IPS-18a (cell line): Measurements from ENCODE around the gene PMS1.
"Not testable (repeated sequence)": the region's sequence is repeated elsewhere in the genome, so short reads cannot be mapped to it uniquely, and the experiment has no call there.

Experiments used
- H3K27ac ChIP-seq: one replicate; pipeline ENCODE4 v1.5.1; 2013; ENCODE audit warnings: low read length
- H3K27me3 ChIP-seq: one replicate; pipeline ENCODE4 v1.6.1; 2013; ENCODE audit warnings: mild to moderate bottlenecking, low read length; ENCODE audit not compliant: control insufficient read depth, insufficient read depth
- H3K36me3 ChIP-seq: one replicate; pipeline ENCODE4 v1.6.1; 2013; ENCODE audit warnings: low read depth, low read length; ENCODE audit not compliant: control insufficient read depth
- H3K4me1 ChIP-seq: one replicate; pipeline ENCODE4 v1.6.1; 2013; ENCODE audit warnings: low read depth, low read length; ENCODE audit not compliant: control insufficient read depth
- H3K4me3 ChIP-seq: one replicate; pipeline ENCODE4 v1.5.1; 2013; ENCODE audit warnings: low read length
- H3K9ac ChIP-seq: one replicate; pipeline ENCODE4 v1.6.1; 2013; ENCODE audit warnings: mild to moderate bottlenecking, low read length, moderate library complexity
- H3K9me3 ChIP-seq: one replicate; pipeline ENCODE4 v1.6.1; 2013; ENCODE audit warnings: low read depth, low read length; ENCODE audit not compliant: control insufficient read depth

PMS1 gene

GRCh38 chr2:189821953-189822748 lies 37.9 kb downstream of the PMS1 start:
- Histone ChIP-seq H3K27ac (no peak overlapping the region), H3K36me3 (peaks cover 20% of the 10 kb centered on the region), H3K4me1 (peaks cover 5% of the 10 kb centered on the region), H3K9ac (no peak overlapping the region), H3K4me3 (no peak overlapping the region), H3K9me3 (no peaks in the 10 kb centered on the region), H3K27me3 (no peaks in the 10 kb centered on the region)

DNA sequence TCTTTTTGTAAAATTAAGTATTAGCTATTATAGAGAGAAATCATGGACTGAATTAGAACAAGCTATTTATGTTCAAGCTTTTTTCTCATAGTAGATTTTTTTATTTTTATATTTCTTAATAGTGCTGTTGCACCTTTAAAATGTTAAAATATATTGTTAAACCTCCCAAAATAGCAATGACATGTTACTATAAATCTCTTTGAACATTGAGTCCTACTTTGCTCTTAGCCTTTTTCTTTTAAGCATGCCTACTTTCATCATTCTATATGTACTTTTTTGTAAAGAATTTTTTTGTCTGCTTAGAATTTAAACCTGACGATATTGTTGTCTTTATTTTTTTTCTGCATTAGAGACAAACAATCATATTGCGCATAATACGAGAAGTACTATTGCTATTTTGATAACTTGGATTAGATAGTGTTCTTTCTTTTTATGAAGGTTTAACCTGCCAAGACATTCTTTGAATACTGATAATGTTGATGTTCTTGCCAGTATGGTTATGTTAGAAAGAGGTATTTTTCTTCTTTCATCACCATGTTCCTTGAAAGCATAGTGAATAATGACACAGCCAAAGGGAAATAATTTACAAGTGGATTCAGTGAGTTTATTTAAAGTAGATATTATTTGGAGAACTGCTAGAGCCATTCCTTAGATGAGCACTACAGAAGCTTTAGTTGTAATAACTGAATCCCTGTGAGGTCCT lies 40.6 kb downstream of the PMS1 start:
- Histone ChIP-seq H3K27ac (no peak overlapping the region), H3K4me1 (peaks cover 5% of the 10 kb centered on the region), H3K36me3 (peaks cover 3% of the 10 kb centered on the region), H3K27me3 (no peaks in the 10 kb centered on the region), H3K4me3 (no peak overlapping the region), H3K9ac (no peak overlapping the region), H3K9me3 (no peaks in the 10 kb centered on the region)

DNA sequence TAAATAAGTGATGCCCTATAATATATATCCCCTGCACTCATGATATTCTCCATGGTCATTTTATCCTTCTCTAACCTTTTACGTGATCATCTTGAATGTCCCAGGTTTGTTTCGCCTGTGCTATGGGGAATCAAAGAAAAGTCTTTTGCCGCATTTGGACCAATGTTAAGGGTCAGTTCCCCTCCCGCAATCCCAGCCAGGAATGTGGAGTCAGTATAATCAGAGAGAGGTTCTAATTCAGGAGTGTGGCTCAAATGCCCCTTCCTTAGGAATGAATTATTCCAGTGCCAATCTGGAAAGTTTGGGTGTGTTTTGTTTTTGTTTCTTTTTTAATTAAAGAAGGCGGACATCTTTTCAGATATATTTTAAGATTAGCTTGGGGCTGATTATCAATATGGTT lies 41.8 kb downstream of the PMS1 start:
- Histone ChIP-seq H3K27ac (no peak overlapping the region), H3K4me1 (peaks cover 5% of the 10 kb centered on the region), H3K9ac (no peak overlapping the region)

DNA sequence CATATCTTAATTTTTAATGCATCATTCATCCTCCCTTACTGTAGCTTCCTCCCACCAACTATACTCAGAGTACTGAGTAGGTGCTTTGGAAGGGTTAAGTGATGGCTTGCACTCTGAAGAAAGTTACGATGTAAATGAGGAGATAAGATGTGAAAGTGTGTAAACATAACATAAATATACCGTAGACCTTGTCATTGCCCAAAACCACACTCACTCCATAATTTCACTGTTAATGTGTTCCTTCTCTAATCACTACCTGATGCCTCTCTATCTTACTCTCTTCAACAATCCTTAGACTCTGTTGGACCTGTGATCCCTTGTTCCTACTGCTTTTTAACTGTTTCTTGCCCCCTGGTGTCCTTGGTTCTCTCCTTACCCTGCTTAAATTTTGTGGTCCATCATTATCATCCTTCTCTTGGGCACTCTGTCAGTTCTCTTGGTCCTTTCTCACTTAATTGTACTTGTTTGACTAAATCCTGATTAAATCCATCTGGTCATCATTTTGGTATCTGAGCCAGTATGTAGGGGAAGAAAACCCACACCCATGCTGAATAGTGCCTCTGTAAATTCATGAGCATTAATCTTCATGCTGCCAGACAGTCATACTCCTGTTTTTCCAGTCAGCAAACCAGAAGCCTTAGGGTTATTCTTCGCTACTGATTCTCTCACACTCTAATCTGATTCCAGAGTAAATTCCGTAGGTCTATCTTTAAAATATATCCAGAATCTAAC lies 45.0 kb downstream of the PMS1 start:
- Histone ChIP-seq H3K9me3 (no peaks in the 10 kb centered on the region), H3K4me1 (peaks cover 5% of the 10 kb centered on the region), H3K27ac (no peak overlapping the region), H3K9ac (no peak overlapping the region), H3K36me3 (peaks cover 3% of the 10 kb centered on the region), H3K27me3 (no peaks in the 10 kb centered on the region), H3K4me3 (no peak overlapping the region)

More for the DNA sequence above, 41.8 kb downstream of the PMS1 start:
- Histone ChIP-seq H3K4me3 (no peak overlapping the region), H3K9me3 (no peaks in the 10 kb centered on the region), H3K27me3 (no peaks in the 10 kb centered on the region), H3K36me3 (peaks cover 2% of the 10 kb centered on the region)

DNA sequence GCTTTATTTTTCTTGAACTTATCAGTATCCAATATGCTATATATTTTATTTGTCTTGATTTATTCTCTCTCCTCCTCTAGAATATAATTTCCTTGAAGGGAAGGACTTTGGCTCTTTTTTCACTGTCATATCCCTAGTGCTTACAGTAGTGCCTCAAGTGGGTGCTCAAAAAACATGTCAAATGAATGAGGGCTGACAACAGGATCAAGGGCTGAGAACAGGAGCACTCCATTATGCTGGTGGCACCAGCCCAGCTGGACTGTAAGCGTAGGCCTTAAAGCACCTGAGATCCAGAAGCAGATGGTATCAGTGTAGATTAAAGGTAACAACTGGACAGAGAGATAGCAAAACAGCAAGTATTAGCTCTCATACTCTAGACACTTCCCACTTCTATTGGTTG lies 46.3 kb downstream of the PMS1 start:
- Histone ChIP-seq H3K4me3 (no peak overlapping the region), H3K36me3 (peaks cover 3% of the 10 kb centered on the region), H3K4me1 (peaks cover 5% of the 10 kb centered on the region), H3K9ac (no peak overlapping the region), H3K9me3 (no peaks in the 10 kb centered on the region), H3K27ac (no peak overlapping the region), H3K27me3 (no peaks in the 10 kb centered on the region)

GRCh38 chr2:189834059-189834458 lies 49.8 kb downstream of the PMS1 start:
- no peaks in the 10 kb centered on the region for H3K4me1 ChIP-seq
- H3K36me3 ChIP-seq = peaks cover 3% of the 10 kb centered on the region
- H3K9me3 ChIP-seq = no peaks in the 10 kb centered on the region
- H3K27me3 ChIP-seq = no peaks in the 10 kb centered on the region
- H3K27ac ChIP-seq = no peak overlapping the region
- H3K9ac ChIP-seq = no peak overlapping the region
- H3K4me3 ChIP-seq = no peak overlapping the region

- not testable (repeated sequence) for H3K36me3 ChIP-seq, H3K27me3 ChIP-seq, H3K27ac ChIP-seq, H3K4me3 ChIP-seq, H3K4me1 ChIP-seq, H3K9me3 ChIP-seq, H3K9ac ChIP-seq
Measured at GRCh38 chr2:189834642-189835041, 50.4 kb downstream of the PMS1 start.

- Histone ChIP-seq H3K9ac (no peak overlapping the region), H3K4me1 (no peaks in the 10 kb centered on the region), H3K4me3 (no peak overlapping the region), H3K36me3 (peaks cover 1% of the 10 kb centered on the region), H3K27ac (no peak overlapping the region), H3K27me3 (no peaks in the 10 kb centered on the region), H3K9me3 (no peaks in the 10 kb centered on the region)
Measured at GRCh38 chr2:189835855-189836558, 51.8 kb downstream of the PMS1 start.

DNA sequence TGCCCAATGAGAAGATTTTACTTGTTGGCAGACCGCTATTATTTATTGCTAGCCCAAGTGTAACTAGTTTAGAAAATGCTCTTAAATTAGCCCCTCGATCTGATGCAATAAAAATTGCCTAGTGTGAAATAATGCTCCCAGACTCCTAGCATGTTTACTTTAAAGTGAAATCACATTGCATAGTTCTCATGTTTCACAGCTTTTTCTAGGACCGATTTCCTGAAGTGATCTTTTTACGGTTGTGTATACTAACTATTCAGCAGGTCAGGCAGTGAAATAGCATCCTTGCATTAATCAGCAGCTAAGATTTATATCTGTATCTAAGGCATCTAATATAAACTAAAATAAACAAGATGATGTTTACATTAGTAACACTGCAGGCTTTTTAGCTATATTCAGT lies 52.4 kb downstream of the PMS1 start:
- Histone ChIP-seq H3K4me3 (no peak overlapping the region), H3K36me3 (no peaks in the 10 kb centered on the region), H3K9me3 (no peaks in the 10 kb centered on the region), H3K27me3 (no peaks in the 10 kb centered on the region), H3K4me1 (no peaks in the 10 kb centered on the region), H3K27ac (no peak overlapping the region), H3K9ac (no peak overlapping the region)

GRCh38 chr2:189837326-189837725 lies 53.1 kb downstream of the PMS1 start:
- Histone ChIP-seq H3K36me3 (no peaks in the 10 kb centered on the region), H3K27ac (no peak overlapping the region), H3K27me3 (no peaks in the 10 kb centered on the region), H3K4me3 (no peak overlapping the region), H3K9me3 (no peaks in the 10 kb centered on the region), H3K4me1 (no peaks in the 10 kb centered on the region), H3K9ac (no peak overlapping the region)

DNA sequence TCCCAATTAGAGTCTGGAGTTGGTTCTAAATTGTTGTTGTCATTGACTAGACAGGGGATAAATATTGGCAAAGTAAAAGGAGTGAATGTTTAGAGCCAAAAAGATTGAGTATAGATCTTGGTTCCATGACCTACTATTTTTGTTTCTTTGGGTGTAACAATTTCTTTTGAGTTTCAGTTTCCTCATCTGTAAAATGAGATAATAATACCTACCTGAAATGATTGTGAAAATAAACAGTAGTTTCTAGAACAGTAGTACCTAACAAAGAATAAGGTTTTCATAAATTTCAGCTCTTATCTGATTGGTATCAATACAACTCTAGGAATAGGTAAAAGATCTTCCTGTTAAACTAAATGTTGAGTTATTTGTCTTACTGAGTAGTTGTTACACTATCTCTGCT lies 56.8 kb downstream of the PMS1 start:
- Histone ChIP-seq H3K36me3 (peaks cover 17% of the 10 kb centered on the region), H3K27me3 (no peaks in the 10 kb centered on the region), H3K9me3 (no peaks in the 10 kb centered on the region), H3K4me1 (no peaks in the 10 kb centered on the region), H3K9ac (no peak overlapping the region), H3K4me3 (no peak overlapping the region), H3K27ac (no peak overlapping the region)
